ENCODE data around the gene ZDHHC8. TPM values are rescaled to one million over a fixed set of nuclear protein-coding genes. Genes with fewer than 3 reads are reported as not detected.

The ZDHHC8 gene
- total RNA-seq, 2 donors from 2014 or later, result 27.9 to 34.1 TPM

DNA sequence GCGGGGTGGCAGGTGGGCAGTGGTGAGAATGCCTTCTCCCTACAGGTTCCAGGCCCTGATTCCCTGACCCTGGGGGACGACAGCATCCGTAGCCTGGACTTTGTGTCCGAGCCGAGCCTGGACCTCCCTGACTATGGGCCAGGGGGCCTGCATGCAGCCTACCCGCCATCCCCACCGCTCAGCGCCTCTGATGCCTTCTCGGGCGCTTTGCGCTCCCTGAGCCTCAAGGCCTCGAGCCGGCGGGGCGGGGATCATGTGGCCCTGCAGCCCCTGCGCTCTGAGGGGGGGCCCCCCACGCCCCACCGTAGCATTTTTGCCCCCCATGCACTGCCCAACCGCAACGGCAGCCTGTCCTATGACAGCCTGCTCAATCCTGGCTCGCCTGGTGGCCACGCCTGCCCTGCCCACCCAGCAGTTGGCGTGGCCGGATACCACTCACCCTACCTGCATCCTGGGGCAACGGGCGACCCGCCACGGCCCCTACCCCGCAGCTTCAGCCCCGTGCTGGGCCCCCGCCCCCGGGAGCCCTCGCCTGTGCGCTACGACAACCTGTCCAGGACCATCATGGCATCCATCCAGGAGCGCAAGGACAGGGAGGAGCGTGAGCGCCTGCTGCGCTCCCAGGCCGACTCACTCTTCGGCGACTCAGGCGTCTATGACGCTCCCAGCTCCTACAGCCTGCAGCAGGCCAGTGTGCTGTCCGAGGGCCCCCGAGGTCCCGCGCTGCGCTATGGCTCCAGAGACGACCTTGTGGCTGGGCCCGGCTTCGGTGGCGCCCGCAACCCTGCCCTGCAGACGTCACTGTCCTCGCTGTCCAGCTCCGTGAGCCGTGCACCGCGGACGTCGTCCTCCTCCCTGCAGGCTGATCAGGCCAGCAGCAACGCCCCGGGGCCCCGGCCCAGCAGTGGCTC, 11.4 kb downstream of the ZDHHC8 start:
- Histone ChIP-seq H3K27ac (no peak overlapping the region), H3K4me3 (no peak overlapping the region), H3K27me3 (no peaks in the 10 kb centered on the region), H3K9ac (ENCODE audit: low read depth in 2 of 2, low read length in 2 of 2) (no peak overlapping the region), H3K36me3 (no peaks in the 10 kb centered on the region), H3K9me3 (no peaks in the 10 kb centered on the region), H3K4me1 (no peaks in the 10 kb centered on the region)
- no peak for TF ChIP-seq CTCF (IDR thresholded peaks at IDR 0.05)
- no peak for DNase-seq
- intact Hi-C loops (cut with DNase I), result no loop called here

GRCh38 chr22:20143883-20144665, 12.5 kb downstream of the ZDHHC8 start:
- H3K9me3 ChIP-seq, result no peaks in the 10 kb centered on the region
- no peak for TF ChIP-seq CTCF (IDR thresholded peaks at IDR 0.05)
- DNase-seq, result no peak
- no peaks in the 10 kb centered on the region for H3K4me1 ChIP-seq
- H3K4me3 ChIP-seq, result no peak overlapping the region
- intact Hi-C loops (cut with DNase I), result no loop called here
- H3K9ac ChIP-seq (ENCODE audit: low read depth in 2 of 2, low read length in 2 of 2), result no peak overlapping the region
- no peaks in the 10 kb centered on the region for H3K36me3 ChIP-seq
- H3K27me3 ChIP-seq, result no peaks in the 10 kb centered on the region
- H3K27ac ChIP-seq, result no peak overlapping the region

GRCh38 chr22:20145206-20145831, 13.7 kb downstream of the ZDHHC8 start:
- no peak for DNase-seq
- H3K4me1 ChIP-seq, result no peaks in the 10 kb centered on the region
- no peaks in the 10 kb centered on the region for H3K9me3 ChIP-seq
- no peak overlapping the region for H3K9ac ChIP-seq (ENCODE audit: low read depth in 2 of 2, low read length in 2 of 2)
- no peaks in the 10 kb centered on the region for H3K27me3 ChIP-seq
- no peak overlapping the region for H3K27ac ChIP-seq
- H3K4me3 ChIP-seq, result no peak overlapping the region
- TF ChIP-seq CTCF (IDR thresholded peaks at IDR 0.05), result no peak
- H3K36me3 ChIP-seq, result no peaks in the 10 kb centered on the region
- intact Hi-C loops (cut with DNase I), result no loop called here

GRCh38 chr22:20145832-20146223, 14.2 kb downstream of the ZDHHC8 start:
- Histone ChIP-seq H3K4me3 (no peak overlapping the region), H3K36me3 (no peaks in the 10 kb centered on the region), H3K27me3 (no peaks in the 10 kb centered on the region), H3K27ac (no peak overlapping the region), H3K9me3 (no peaks in the 10 kb centered on the region), H3K4me1 (no peaks in the 10 kb centered on the region), H3K9ac (ENCODE audit: low read depth in 2 of 2, low read length in 2 of 2) (no peak overlapping the region)
- no peak for DNase-seq
- intact Hi-C loops (cut with DNase I), result no loop called here
- no peak for TF ChIP-seq CTCF (IDR thresholded peaks at IDR 0.05)

DNA sequence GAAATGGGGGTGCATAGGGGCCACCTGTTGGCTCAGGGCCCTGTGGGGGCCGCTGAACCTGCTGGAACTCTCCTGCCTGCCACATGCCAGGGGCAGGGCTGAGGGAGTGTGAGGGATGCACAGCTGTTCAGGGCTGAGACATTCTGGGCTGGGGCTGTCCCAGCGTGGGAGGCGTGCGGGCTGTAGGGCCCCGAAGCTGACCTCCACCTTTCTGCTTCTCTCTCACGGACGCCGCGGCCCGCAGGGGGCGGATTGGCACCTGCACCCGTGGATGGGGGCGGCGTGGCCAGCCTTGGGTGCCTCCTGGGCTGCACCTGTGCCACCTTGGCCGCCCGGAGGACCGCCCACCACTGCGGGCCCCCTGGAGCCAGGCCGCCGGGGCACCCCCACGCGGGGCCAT, 15.2 kb downstream of the ZDHHC8 start:
- DNase-seq, result no peak
- Histone ChIP-seq H3K9me3 (no peaks in the 10 kb centered on the region), H3K27me3 (no peaks in the 10 kb centered on the region), H3K4me3 (no peak overlapping the region), H3K27ac (no peak overlapping the region), H3K4me1 (no peaks in the 10 kb centered on the region), H3K36me3 (no peaks in the 10 kb centered on the region), H3K9ac (ENCODE audit: low read depth in 2 of 2, low read length in 2 of 2) (no peak overlapping the region)
- intact Hi-C loops (cut with DNase I), result no loop called here
- no peak for TF ChIP-seq CTCF (IDR thresholded peaks at IDR 0.05)
